Superior temporal gyrus (tissue), 1 donor: Measurements from ENCODE around the gene DEPDC5.
A peak's percentile ranks its signal among the peaks of the same experiment; 100 is the strongest.

Experiments
- DNase-seq: peaks from one replicate; pipeline ENCODE4 v3.0.0-alpha.2; 2016; ENCODE audit errors: extremely low spot score

DEPDC5 gene

DNA sequence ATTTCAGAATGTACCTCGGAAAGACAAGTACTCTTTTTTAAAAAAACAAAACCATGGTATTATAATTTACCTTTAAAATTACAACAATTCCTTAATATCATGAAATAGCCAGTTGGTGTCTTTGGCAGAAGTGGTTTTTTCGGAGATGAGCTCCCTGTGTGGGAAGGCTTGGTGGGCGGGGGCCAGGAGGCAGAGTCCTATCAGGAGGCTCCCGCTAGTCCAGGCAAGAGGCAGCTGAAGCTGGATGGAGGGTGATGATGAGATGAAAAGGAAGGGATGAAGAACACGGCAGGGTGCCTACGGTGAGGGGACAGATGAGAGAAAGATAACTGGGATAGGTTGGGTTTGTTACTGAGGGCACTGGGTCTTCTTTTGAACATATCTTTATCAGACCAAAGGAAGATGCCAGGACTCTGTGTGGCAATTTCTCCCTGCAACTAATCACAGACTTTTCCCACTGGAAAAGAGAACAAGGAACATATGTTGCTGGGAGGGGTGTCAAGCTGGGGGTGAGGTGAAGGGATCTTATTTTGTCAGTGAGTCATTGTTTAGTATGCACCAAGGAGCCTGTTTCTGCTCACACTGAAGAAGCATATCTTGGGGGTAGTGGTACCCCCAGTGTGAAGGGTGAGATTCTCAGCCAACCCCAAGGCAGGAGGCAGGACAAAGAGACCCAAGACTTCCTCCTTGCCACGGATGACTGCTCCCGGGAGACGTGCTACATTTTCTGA lies 99.0 kb downstream of the DEPDC5 start:
- peak; percentile 46 for DNase-seq

DNA sequence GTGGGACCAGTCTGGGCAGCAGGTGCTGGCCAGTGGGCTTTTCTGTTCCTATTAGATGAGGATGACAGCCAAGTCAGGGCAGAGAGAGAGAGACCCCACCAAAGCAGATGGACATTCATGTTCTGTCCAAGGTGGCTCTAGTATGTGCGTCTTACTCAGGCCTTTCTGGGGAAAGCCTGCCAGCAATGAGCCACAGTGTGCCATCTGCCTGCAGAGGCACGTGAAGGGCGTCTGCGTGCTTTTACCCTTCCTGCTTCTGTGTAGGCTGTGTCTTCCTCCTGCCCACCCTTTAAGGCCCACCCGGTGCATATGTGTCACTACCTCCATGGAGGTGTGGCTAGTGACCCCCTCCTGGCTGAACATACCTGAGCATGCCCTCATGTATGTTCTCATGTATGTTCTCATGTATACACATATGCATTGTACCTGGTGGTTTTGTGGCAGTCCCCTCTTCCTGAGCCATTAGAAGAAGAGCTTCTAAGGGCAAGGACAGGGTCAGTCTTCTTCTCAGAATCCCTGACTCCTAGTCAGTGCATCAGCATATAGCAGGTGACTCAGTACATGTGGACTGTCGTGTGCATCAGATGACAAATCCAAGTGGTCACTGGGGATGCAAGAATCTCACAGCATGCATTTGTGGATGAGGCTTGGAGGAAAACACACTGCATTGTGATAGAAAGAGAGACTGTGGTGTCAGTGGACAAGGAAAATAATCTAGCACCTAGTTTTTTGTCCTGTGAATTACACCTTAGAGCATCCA lies 100.1 kb downstream of the DEPDC5 start:
- DNase-seq = peak; percentile 29

DNA sequence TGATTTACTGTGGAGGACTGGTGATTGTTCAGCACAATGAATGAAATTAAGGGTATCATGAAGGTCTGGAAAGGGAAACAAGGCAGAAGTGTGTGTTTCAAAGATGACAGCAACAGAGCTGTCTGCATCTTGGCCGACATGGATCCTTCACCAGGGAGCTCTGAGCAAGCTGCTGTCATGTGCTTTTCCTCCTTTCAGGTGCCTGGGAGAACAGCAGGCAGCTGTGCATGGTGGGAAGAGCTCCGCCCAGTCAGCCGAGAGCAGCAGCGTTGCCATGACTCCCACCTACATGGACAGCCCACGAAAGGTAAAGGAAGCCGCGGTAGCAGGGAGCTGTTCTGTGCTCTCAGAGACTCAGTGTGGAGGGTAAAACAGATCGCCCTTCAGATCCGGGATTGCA lies 103.4 kb downstream of the DEPDC5 start:
- DNase-seq = peak; percentile 48

DNA sequence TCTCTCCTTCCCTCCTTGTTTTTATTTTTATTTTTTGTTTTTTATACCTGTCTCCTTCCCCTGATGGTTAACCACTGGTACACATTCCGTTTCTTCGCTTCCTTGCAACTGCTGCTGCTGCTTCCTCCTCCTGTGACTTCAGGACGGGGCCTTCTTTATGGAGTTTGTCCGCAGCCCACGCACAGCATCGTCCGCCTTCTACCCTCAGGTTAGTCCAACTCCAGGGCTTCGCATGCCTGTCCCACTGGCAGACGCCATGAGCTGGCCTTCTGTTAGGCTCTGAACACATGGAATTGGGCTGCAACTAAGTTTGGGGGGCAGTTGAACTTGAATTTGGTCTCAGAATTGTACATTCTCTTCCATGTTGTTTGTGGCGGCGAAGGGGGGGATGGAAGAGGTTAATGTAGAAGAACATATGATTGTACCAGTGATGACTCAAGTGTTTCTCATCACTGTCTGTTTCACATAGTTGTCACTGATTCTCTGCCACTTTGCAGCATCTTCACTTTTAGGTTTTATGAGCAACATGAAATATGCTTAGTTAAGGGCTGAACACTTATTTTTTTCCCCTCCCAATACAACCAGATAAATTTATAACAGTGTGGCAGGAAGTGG lies 107.5 kb downstream of the DEPDC5 start:
- DNase-seq = no peak

DNA sequence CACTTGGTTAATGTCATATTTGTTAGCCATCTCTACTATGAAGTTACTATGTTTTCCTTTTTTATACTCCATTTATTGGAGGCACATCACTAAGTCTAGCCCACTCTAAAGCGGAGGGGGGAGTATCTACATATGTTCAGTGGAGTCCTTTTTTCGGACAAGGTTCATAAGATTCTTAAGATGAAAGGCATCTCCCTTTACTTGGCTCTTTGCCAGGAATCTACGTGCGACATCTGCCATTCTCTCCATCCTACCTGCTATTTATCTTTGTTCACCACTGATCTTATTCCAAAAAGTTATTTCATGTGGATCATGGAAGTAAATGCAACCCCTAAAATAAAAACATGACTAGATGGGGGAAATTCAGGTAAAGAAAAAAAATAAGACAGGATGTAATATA lies 113.1 kb downstream of the DEPDC5 start:
- DNase-seq = no peak

DNA sequence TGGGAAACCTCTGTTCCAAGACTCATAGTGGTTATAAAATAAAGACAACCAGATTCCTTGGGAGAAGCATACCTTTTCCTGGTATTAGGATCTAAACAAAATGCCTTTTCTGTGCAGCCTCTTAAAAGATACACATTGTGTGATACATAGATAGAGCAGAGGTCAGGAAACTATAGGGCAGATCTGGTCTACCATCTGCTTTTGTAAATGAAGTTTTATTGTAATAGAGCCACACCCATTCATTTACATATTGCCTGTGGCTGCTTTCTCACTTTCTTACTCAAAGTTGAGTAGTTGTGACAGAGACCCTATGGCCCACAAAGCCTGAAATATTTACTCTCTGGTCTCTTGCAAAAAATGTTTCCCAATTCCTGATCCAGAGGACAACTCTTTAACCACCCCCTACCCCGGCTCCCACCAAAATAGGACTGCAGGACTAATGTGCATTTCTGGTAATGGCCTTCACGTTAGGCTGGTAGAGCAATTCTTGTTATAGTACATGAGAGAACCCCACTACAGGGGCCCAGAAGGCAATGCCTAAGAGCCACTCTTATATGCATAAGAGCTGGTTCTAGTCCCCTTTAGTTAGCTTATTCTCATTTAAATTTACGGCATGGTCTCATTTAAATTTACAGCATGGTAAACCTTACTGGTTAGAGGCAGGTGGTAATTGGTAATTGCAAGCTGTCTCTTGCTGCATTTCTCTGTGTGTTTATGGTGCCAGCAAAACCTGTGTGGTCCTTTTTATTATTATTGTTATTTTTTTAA lies 113.8 kb downstream of the DEPDC5 start:
- no peak for DNase-seq

DNA sequence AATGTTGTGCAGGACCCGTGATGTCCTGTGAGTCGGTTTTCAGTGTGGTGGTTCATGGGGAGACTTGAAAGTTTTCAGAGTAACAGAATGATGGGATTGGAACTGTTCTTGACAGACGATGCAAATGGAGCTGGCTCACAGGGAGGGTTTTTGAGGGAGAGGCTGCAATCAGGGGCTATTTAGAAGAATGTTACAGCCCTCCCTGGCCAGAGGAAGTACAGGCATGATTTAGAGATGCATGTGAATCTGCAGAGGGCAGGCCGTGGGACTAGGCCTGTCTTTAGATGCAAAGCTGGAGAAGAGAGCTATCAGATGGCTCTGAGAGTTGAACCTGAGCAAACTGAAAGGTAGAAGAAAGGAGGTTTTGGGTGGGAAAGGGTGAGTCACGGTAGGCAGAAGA lies 115.9 kb downstream of the DEPDC5 start:
- no peak for DNase-seq

DNA sequence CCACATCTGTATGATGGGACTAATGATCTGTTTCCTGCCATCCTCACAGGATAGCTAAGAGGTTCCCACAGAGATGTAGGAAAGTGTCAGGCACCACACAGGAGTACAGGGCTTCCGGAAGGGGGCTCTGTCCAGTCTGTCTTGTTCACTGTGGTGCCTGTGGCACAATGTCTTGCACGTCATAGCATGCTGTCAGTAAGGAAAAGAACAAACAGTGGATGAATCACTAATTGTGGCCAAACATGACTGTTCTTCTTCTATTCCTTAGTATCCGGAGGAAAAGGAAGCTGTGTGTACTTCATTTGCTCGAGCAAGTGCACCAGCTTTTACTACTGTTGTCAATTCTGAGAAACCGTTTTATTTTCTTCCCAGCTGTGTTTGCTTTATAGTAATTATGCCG lies 117.1 kb downstream of the DEPDC5 start:
- peak; percentile 70 for DNase-seq

DNA sequence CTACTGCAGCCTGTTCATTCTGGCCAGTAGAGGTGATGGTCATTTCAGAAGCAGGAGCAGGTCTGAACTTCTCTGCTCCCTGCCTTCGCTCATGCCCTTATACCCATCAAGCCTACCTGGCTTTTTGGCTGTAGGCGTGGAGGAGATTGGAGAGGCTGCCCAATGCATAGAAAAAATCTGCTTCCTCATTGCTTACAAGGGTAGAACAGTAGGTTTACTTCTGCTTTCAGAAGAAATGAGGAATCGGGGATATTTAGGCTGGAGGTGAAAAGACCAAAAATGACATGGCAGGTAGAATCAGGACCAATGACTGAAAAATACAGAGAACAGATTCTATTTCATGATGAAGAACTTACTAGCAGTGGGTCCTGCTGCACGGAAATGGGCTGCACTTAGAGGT lies 117.7 kb downstream of the DEPDC5 start:
- DNase-seq = no peak

DNA sequence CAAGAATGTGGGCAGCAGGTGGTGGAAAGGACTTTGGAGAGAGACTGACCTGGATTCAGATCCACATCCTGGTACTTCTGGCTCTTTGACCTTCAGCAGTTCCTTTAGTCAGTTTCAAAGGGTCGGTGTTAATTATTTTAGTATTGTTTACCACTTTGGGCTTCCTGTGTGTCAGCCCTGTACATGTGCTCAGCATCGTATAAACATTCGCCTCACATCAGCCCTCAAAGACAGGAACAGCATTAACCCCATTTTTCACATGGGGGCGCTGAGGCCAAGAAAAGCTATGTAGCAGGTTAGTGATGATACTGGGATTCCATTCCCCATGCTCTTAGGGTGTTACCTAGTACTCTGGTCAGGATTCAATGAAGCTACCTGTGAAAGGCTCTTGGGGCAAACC lies 118.4 kb downstream of the DEPDC5 start:
- DNase-seq = no peak

DNA sequence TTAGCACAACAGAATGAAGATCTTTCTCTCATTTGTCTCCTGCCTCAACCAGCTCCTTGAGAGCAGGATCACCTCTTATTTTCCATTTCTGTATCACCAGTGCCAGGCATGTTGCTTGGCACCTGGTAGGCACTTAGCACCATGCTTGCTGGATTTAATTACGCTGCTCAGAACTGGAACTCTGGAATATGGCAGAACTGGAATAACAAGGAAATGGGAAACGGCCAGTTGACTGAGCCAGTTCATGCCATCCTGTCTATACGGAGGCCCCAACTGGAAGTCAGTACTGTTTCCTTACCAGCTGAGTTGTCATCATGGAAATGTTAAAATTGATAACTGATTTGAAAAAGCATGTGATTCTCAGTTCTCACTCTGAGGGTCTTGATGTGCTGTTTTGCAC lies 121.0 kb downstream of the DEPDC5 start:
- DNase-seq = no peak

DNA sequence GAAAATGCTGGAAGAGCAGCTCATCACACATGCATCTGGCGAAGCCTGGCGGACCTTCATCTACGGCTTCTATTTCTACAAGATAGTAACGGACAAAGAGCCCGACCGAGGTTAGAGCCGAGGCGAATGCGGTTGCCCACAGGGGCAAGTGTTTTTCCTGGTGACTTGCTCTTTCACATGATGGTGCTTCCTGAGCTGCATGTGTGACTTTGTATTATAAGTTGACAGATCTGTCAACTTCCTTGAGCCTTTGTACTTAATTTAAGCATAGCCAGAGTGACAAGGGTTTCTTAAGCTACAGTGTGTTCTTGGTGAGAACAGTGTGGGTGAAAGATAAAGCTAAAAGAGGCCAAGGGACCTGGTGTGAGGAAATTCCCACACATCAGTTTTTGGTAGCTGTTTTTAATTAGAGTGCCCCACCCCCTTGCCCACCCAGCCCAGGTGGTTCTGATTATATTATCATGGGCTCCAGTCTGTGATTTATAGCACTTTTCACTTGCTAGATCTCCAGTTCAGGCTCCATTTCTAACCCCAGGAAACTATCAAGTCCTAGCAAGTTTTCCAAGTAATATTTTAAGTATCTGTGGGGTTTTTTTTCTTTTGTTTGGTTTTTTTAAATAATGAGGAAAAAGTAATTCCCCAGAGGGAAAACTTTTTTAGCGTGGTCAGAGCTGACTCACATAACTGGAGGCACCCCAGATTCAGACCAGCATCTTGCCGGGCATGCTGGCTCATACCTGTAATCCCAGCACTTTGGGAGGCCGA lies 122.5 kb downstream of the DEPDC5 start:
- DNase-seq = no peak

DNA sequence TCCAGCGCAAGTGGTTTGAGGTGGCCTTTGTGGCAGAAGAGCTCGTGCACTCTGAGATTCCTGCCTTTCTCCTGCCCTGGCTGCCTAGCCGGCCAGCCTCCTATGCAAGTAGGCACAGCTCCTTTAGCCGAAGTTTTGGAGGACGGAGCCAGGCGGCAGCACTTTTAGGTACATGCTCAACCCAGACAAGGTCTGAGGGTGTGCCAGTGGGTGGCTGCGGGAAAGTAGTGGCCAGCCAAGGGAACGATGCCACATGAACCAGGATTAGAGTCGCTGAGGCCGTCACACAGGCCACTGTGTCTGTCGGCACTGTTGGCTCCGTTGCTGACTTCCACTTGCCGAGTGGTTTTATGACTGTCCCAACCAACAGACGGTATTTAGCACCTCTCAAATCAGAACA lies 125.8 kb downstream of the DEPDC5 start:
- no peak for DNase-seq

DNA sequence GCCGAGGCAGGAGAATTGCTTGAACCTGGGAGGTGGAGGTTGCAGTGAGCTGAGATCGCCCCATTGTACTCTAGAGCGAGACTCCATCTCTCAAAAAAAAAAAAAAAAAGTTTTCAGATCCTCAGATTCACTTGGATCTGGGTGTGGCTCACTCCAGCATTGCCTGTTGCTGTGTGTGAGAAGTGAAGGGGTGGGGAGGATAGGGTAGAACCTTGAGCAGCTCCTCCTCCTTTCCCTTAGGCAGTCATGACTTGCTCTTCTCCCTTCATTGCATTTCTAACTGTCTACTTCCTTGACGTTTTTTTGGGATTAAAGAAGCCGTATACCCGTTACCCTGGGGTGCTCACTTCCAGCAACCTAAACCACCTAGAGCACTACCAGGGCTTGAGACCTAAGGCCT lies 127.4 kb downstream of the DEPDC5 start:
- no peak for DNase-seq

DNA sequence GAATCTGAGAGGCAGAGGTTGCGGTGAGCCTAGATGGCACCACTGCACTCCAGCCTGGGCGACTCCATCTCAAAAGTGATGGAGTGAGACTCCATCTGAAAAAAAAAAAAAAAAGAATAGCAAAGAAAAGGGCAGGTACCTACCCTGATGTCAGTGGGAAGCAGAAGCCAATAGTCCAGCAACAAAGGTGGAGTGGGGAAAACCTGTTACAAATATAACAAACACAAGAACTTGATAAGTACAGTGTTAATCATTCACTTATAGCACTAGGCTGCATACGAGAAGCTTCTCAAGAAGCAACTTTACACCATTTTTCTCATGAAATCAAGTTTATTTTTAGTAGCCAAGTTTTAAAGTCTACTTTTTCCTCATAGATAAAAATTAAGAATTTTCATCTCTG lies 128.0 kb downstream of the DEPDC5 start:
- no peak for DNase-seq

DNA sequence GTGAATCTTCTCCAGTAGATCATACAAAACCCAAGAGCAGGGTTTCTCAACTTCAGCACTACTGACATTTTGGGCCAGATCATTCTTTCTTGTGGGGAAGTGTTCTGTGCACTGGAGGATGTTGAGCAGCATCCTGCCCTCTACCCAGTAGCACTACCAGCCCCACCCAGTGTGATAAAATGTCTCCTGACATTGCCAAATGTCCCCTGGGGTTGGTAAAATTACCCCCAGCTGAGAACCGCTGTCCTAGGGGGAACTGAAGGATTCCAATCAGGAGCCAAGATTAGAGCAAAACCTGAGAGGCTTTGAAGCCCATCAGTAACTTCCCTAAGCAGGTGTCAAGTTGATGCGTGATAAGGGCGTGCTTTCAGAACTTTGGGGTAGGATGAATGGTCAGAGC lies 129.2 kb downstream of the DEPDC5 start:
- DNase-seq = no peak

DNA sequence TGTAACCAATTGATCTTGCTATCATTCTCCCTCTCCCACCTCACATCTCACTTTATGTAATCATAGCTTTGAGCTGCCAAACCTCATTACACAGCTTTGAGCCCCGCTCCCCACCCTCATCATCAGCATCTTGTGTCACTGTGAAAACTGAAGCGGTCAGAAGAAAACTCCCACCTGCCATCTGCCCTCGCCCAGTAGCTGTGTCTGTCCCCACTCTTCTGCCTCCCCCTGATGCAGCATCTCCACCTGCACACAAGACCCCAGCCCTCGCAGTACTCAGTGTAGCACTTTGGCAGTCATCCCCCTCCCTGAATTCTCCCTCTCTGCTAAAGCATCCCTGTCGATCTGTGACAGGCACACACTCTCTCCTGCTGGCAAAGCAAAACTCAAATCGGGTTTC lies 130.2 kb downstream of the DEPDC5 start:
- DNase-seq = no peak

DNA sequence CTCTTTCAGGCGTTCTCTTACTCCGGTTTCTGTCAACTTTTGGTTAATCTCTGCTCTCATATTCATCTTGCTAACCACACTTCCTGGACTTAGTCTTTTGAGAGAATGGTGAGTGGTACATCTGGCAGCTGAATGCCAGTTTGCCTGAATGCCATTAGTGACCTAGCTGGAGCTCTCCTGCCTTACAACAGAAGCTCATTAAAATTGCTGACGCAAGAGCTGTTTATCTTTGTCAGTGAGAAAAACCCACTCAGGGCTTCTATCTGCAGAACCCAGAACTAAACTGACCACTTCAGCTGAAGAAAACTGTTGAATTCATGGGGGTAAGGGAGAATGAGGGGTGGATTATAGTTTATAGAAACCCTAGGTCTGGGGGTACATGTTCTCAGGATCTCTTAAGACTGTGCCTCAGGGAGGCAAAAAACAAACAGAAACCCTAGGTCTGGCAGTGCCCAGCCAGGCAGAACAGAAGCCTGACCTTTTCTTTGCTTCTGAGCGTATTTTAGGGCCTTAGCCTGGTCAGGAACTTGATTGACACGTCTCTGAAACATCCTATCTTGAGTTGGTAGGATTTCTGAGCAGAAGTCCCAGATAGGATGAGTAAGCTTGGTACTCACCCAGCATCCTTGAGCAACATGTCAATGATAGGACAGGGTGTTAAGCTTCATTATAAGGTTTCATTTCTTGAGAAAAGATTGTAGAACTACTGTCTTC lies 137.7 kb downstream of the DEPDC5 start:
- DNase-seq = no peak

DNA sequence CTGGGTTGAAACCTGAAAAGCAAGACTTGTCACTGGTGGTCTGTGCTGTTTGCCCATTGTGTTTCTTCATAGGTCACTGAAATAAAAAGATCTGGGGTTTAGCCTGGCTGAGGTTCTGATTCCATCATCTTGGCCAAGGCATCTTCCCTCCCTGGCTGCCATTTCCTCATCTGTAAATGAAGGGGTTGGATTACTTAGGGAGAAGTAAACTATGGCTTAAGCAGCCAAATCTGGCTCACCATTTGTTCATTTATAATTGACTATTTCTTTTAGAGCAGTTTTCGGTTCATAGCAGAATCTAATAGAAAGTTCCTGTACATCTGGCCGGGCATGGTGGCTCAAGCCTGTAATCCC lies 138.2 kb downstream of the DEPDC5 start:
- DNase-seq = no peak

DNA sequence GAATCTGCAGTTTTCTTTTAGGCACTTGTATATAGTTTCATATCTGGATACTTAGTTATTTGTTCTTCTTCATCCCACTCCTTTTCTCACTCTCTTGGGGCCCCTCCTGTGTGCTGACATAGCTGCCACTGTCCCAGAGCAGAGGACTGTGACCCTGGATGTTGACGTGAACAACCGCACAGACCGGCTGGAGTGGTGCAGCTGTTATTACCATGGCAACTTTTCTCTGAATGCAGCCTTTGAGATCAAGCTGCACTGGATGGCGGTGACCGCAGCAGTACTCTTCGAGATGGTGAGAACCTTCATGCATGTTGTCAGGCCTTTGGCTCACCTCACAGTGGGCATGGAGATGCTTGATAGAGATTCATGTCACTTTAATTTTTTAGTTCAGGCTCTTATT lies 139.6 kb downstream of the DEPDC5 start:
- peak; percentile 82 for DNase-seq
